Spinal cord (tissue), 10 donors: ENCODE measurements around the gene ZNF652. TPM values are rescaled to one million over a fixed set of nuclear protein-coding genes. Genes with fewer than 3 reads are reported as not detected.

Experiments used
- DNase-seq, 6 donors: peaks; one replicate each; pipeline versions ENCODE4 v3.0.0 to v3.0.0-alpha.2; 2013 to 2015; ENCODE audit warnings: low spot score in 6 of 6, low read depth in 4 of 6
- H3K27ac ChIP-seq: one replicate; pipeline ENCODE4 v1.5.1; 2013; ENCODE audit warnings: low read depth, low read length, control low read depth
- H3K27me3 ChIP-seq: one replicate; pipeline ENCODE4 v1.6.1; 2013; ENCODE audit warnings: low read length; ENCODE audit not compliant: control insufficient read depth, insufficient read depth
- H3K36me3 ChIP-seq: one replicate; pipeline ENCODE4 v1.6.1; 2013; ENCODE audit warnings: low read length; ENCODE audit not compliant: control insufficient read depth, insufficient read depth
- H3K4me1 ChIP-seq: one replicate; pipeline ENCODE4 v1.6.1; 2013; ENCODE audit warnings: low read length; ENCODE audit not compliant: control insufficient read depth, insufficient read depth
- H3K4me3 ChIP-seq: one replicate; pipeline ENCODE4 v1.5.1; 2013; ENCODE audit warnings: low read depth, low read length, control low read depth
- H3K9me3 ChIP-seq: one replicate; pipeline ENCODE4 v1.6.1; 2013; ENCODE audit warnings: low read length; ENCODE audit not compliant: control insufficient read depth, insufficient read depth
- WGBS: methylation state at CpG from one replicate; pipeline ENCODE4 v1.1.5; 2013; ENCODE audit warnings: missing lambda C conversion rate; ENCODE audit not compliant: insufficient coverage; 5-methylcytosine and 5-hydroxymethylcytosine counted together
- polyA plus RNA-seq, 2 donors: library from polyadenylated mRNA; unstranded; fragments of 120-200 nt; gene quantifications; one replicate each; pipeline ENCODE4 v1.2.1, GENCODE V29; 2013; ENCODE audit not compliant: insufficient read length in 2 of 2
- small RNA-seq: library from RNA; depleted of rRNA; stranded (forward); fragments of <200 nt; gene quantifications from one replicate; pipeline ENCODE3, GENCODE V24; 2014; ENCODE audit warnings: low replicate concordance
- total RNA-seq, 2 donors: library from RNA; depleted of rRNA in 1 of 2; stranded (reverse); fragments of 120-200 nt in 1 of 2; fragments of >200 nt in 1 of 2; gene quantifications; one replicate each; pipeline versions ENCODE4 v1.2.3 to v1.2.4, GENCODE V29; 2013 to 2014
- donor health status: healthy.

ZNF652 gene
- total and polyA plus RNA-seq, 4 donors = 32.3 to 56.4 (median 39.1) TPM

DNA sequence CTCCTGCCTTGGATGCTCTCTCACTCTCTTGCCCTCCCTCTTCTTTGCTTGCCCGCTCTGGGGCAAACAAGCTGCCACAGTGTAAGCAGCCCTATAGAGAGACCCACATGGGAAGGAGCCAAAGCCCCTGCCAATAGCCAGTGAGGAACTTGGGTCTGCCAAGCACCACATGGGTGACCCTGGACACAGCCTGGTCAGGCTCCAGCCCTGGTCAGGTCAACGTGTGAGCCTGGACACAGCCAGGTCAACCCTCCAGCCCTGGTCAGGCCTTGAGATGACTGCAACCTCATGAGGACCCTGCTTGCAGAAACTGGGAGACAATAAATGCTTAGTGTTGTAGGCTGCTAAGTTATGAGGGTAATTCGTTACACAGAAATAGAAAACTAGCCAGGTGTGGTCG lies 117.2 kb downstream of the ZNF652 start:
- no peaks in the 10 kb centered on the region for H3K9me3 ChIP-seq
- no peak overlapping the region for H3K27ac ChIP-seq
- H3K36me3 ChIP-seq = no peaks in the 10 kb centered on the region
- DNase-seq = no peak
- 91% methylated on average over 4 of the region's 4 CpGs for WGBS
- no peak overlapping the region for H3K4me3 ChIP-seq
- H3K27me3 ChIP-seq = no peaks in the 10 kb centered on the region
- peaks cover 9% of the 10 kb centered on the region for H3K4me1 ChIP-seq

Small RNA genes within 50 kb of the gene (small RNA-seq; reads per million reads assigned to genes)
- not detected for gene MIR6129

Other genes with a start within 250 kb of the ZNF652 start
- gene B4GALNT2, start 229.5 kb downstream of the ZNF652 start, total RNA-seq = under 1 TPM in 1 of 2 donors, not detected in 1; under 0.01 TPM
- gene B4GALNT2, start 229.5 kb downstream of the ZNF652 start, polyA plus RNA-seq = under 1 TPM; 0.33 TPM
- 1 to 10 TPM in 1 of 2 donors, under 1 TPM in 1; 0.89 to 2.1 TPM for gene GNGT2, start 151.7 kb downstream of the ZNF652 start, total RNA-seq
- 1 to 10 TPM; 1.2 to 2.4 TPM for gene GNGT2, start 151.7 kb downstream of the ZNF652 start, polyA plus RNA-seq
- 1 to 10 TPM; 1.4 to 4.8 TPM for gene ABI3, start 151.5 kb downstream of the ZNF652 start, total RNA-seq
- gene ABI3, start 151.5 kb downstream of the ZNF652 start, polyA plus RNA-seq = 1 to 10 TPM; 5.1 to 6.5 TPM
- gene PHOSPHO1, start 131.5 kb downstream of the ZNF652 start, total RNA-seq = 10 to 100 TPM in 1 of 2 donors, 1 to 10 TPM in 1; 5.6 to 12.2 TPM
- gene PHOSPHO1, start 131.5 kb downstream of the ZNF652 start, polyA plus RNA-seq = 1 to 10 TPM; 2.7 to 3.5 TPM
- gene PHB1, start 52.6 kb upstream of the ZNF652 start, total RNA-seq = 100 to 1,000 TPM in 1 of 2 donors, 10 to 100 TPM in 1; 59.1 to 131 TPM
- gene PHB1, start 52.6 kb upstream of the ZNF652 start, polyA plus RNA-seq = 100 to 1,000 TPM; 136 to 152 TPM
- gene NGFR, start 133.0 kb upstream of the ZNF652 start, total RNA-seq = 10 to 100 TPM; 39.2 to 40.7 TPM
- 10 to 100 TPM; 43.3 to 54.0 TPM for gene NGFR, start 133.0 kb upstream of the ZNF652 start, polyA plus RNA-seq
- gene NXPH3, start 213.6 kb upstream of the ZNF652 start, total RNA-seq = 1 to 10 TPM; 2.6 to 2.8 TPM
- 1 to 10 TPM; 7.0 to 7.5 TPM for gene NXPH3, start 213.6 kb upstream of the ZNF652 start, polyA plus RNA-seq